H1 (cell line): ENCODE results near the gene LHX2.

ENCODE experiments used
- EZH2 ChIP-seq: fragments of 200-600 bp; sonication (generic); IDR thresholded peaks from 2 replicates; pipeline ENCODE4 v1.7.1; 2012; ENCODE audit warnings: low read depth, mild to moderate bottlenecking, moderate library complexity, low read length, inconsistent platforms; ENCODE audit not compliant: severe bottlenecking
- MAFK ChIP-seq: IDR thresholded peaks from 2 replicates; pipeline ENCODE4 v1.6.1; 2012; ENCODE audit warnings: low read depth, mild to moderate bottlenecking, improper control_type of control experiment, low read length
- PHF8 ChIP-seq: fragments of 200-600 bp; sonication (generic); conservative IDR thresholded peaks from 2 replicates; pipeline ENCODE4 v1.7.1; 2012; ENCODE audit warnings: low read depth, mild to moderate bottlenecking, inconsistent platforms, low read length, moderate library complexity
- POLR2A ChIP-seq, 2 experiments: IDR thresholded peaks; 1 replicate in 1 of 2; 2 replicates in 1 of 2; pipeline ENCODE4 v1.6.1; 2011; ENCODE audit warnings: low read depth in 2 of 2, low read length in 2 of 2, mild to moderate bottlenecking in 2 of 2; ENCODE audit errors: control extremely low read depth in 1 of 2
- RAD21 ChIP-seq, 2 experiments: IDR thresholded peaks in 1 of 2; conservative IDR thresholded peaks in 1 of 2; 2 replicates each; pipeline ENCODE4 v1.6.1; 2011; ENCODE audit warnings: low read depth in 2 of 2, low read length in 2 of 2, improper control_type of control experiment in 1 of 2, inconsistent platforms in 1 of 2, mild to moderate bottlenecking in 1 of 2, moderate library complexity in 1 of 2
- TF ChIP-seq, protein P1 (sequence below), 3 experiments: IDR thresholded peaks; 1 replicate in 2 of 3; 2 replicates in 1 of 3; pipeline versions ENCODE4 v1.5.1 to v1.6.1; 2011; ENCODE audit warnings: low read length in 3 of 3, mild to moderate bottlenecking in 3 of 3, inconsistent platforms in 2 of 3, low read depth in 1 of 3, moderate library complexity in 1 of 3; ENCODE audit not compliant: insufficient read depth in 1 of 3; ENCODE audit errors: control extremely low read depth in 1 of 3

DNA sequence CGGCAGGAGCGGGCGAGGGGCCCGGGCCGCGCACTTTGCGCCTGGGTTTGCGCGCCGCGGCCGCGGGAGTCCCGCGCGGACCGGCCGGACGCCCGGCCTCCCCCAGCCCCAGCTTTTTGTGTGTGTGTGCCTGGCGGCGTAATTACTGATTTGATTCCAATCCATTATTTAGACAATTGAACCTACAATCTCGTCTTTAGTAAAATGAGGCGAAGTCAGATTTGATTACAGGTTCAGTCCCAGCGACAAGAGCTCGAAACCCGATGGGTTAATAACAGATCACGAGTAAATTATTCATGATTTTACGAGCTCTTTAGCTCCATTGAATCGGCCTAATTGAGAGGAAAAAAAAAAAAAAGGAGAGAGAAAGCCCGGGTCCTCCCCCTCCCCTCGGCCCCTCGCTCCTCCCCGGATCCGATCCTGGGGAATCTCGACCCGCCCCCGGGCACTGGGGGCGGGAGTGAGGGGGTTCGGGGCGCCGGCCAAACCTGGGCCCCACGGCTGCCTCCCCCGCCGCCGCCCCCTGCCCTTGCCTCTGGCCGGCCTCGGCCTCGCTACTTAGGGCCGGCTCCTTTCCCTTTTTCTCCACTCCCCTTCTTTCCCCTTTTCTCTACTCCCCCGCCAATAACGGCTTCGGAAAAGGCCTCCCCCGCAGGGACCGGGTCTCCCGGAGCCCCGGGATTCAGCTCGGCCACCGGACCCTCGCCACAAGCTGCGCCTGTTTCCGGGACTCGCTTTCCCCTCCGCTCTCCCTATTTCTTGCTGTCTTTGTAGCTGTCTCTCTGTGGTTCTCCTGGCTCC, 6.6 kb downstream of the LHX2 start:
- TF ChIP-seq, protein P1, sequence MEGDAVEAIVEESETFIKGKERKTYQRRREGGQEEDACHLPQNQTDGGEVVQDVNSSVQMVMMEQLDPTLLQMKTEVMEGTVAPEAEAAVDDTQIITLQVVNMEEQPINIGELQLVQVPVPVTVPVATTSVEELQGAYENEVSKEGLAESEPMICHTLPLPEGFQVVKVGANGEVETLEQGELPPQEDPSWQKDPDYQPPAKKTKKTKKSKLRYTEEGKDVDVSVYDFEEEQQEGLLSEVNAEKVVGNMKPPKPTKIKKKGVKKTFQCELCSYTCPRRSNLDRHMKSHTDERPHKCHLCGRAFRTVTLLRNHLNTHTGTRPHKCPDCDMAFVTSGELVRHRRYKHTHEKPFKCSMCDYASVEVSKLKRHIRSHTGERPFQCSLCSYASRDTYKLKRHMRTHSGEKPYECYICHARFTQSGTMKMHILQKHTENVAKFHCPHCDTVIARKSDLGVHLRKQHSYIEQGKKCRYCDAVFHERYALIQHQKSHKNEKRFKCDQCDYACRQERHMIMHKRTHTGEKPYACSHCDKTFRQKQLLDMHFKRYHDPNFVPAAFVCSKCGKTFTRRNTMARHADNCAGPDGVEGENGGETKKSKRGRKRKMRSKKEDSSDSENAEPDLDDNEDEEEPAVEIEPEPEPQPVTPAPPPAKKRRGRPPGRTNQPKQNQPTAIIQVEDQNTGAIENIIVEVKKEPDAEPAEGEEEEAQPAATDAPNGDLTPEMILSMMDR (IDR thresholded peaks at IDR 0.05; ENCODE audit: control extremely low read depth in 1 of 3, insufficient read depth in 1 of 3, low read depth in 1 of 3, low read length in 3 of 3): no peak
- TF ChIP-seq EZH2: no peak
- no peak for TF ChIP-seq RAD21 (IDR thresholded peaks at IDR 0.05 in 1 of 2, conservative IDR thresholded peaks at IDR 0.05 in 1 of 2; ENCODE audit: low read depth in 2 of 2, low read length in 2 of 2)
- no peak for TF ChIP-seq MAFK
- TF ChIP-seq PHF8: no peak
- no peak for TF ChIP-seq POLR2A (IDR thresholded peaks at IDR 0.05; ENCODE audit: control extremely low read depth in 1 of 2, low read depth in 2 of 2, low read length in 2 of 2)
